Activated naive CD4-positive, alpha-beta T cell treated with anti-CD3 and anti-CD28 coated beads, Interleukin-2, amount 50 U/mL, for 72 hours (primary cell): ENCODE measurements around the gene TRIM69. TPM values are rescaled to one million over a fixed set of nuclear protein-coding genes. Genes with fewer than 3 reads are reported as not detected.
"Not testable (repeated sequence)": the region's sequence is repeated elsewhere in the genome, so short reads cannot be mapped to it uniquely, and the experiment has no call there.

Experiments used
- ATAC-seq, 2 donors: fragments of 150-1000 bp; cut with Tn5 transposase; 2 replicates each; pipeline ENCODE4 v1.10.0; 2021; ENCODE audit warnings: mild to moderate bottlenecking in 2 of 2, moderate library complexity in 2 of 2
- DNase-seq, 2 donors: peaks; one replicate each; pipeline ENCODE4 v3.0.0; 2021 to 2022; ENCODE audit warnings: low spot score in 2 of 2
- H3K27ac Mint-ChIP-seq, 2 donors: one replicate each; pipeline ENCODE4 v1.8.0; 2022; ENCODE audit warnings: mild to moderate bottlenecking in 2 of 2, mixed read lengths in 2 of 2
- H3K36me3 Mint-ChIP-seq, 2 donors: one replicate each; pipeline ENCODE4 v1.8.0; 2022; ENCODE audit warnings: mixed read lengths in 2 of 2
- H3K9me3 Mint-ChIP-seq, 2 donors: one replicate each; pipeline ENCODE4 v1.8.0; 2022; ENCODE audit warnings: mixed read lengths in 2 of 2
- total RNA-seq, 2 donors: library from RNA; stranded (reverse); gene quantifications; one replicate each; pipeline ENCODE4 v1.2.3, GENCODE V29; 2022

Gene TRIM69
- total RNA-seq, 2 donors from 2014 or later, result 60.8 to 68.8 TPM

- Mint-ChIP-seq H3K9me3 (peaks cover 7 to 8% of the 10 kb centered on the region in 2 donors), H3K36me3 (peaks cover 11 to 12% of the 10 kb centered on the region in 2 donors), H3K27ac (no peak overlapping the region)
- DNase-seq (no peak), ATAC-seq (no peak)
Measured at GRCh38 chr15:44775953-44776352, 39.6 kb downstream of the TRIM69 start.

DNA sequence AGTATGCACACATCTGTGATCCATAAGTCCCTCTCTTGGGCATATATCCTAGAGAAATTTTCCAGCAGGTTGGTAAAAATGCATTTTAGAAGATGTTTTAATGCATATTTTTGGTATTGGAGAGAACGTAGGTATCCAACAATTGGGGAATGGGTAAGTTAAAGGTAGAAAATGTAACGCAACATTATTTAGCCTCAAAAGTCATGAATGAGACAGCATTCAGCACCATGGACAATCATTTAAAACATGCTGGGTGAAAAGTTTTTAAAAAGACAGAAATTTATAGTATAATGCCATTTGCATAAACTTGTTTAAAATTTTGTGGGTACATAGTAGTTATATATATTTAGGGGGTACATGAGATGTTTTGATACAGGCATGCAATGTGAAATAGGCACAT, 43.4 kb downstream of the TRIM69 start:
- no peak overlapping the region for H3K27ac Mint-ChIP-seq
- ATAC-seq (no peak), DNase-seq (no peak)
- H3K9me3 Mint-ChIP-seq, result no peaks in the 10 kb centered on the region
- H3K36me3 Mint-ChIP-seq, result no peaks in the 10 kb centered on the region

DNA sequence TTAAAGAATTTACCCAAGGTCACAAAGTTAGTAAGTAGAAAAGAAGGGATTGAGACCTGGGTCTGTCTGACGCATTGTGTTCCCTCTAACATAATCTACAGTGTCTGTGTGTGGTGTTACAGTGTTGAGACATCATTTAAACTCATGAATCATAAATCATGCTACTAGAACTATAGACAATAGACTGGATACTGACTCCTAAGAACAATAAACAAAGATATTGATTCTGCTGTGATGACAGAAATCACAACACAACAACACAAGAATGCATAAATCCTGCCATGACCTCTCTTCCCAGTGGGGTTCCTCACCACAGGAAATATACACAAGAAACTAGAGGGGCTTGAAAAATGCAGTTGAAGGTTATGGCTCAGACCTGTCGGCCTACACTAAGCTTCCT, 44.3 kb downstream of the TRIM69 start:
- H3K36me3 Mint-ChIP-seq, result no peaks in the 10 kb centered on the region
- DNase-seq (no peak), ATAC-seq (no peak)
- no peaks in the 10 kb centered on the region for H3K9me3 Mint-ChIP-seq
- no peak overlapping the region for H3K27ac Mint-ChIP-seq

DNA sequence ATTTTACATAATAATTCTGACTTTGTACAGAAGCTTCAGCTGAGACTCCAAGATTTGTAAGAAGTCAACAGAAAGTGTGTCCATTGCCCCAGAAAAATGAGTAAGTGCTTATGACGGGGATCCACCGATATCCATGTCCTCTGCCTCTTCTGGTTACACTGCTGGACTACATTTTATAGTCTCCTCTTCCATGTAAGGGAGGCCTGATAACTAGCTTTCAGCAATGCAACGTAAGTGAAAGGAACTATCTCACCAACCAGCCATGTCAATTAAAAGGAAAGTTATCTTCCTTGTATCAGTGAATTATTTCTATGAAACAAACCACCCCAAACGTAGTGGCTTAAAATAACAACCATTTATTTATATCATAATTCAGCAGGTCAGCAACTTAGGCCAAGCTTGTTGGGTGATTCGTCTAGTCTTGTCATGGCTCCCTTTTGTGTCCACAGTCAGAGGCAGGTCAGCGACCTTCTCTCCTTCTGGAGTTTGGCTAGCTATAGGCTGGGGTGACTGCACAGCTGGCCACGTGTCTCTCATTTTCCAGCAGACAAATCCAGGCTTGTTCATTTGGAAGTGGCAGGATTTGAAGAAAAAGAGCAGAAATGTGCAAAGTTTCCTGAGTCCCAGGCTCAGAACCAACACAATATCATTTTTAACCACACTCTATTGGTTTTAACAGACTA, 44.9 kb downstream of the TRIM69 start:
- Mint-ChIP-seq H3K27ac (no peak overlapping the region), H3K36me3 (no peaks in the 10 kb centered on the region), H3K9me3 (no peaks in the 10 kb centered on the region)
- no peak for ATAC-seq
- DNase-seq, result no peak

DNA sequence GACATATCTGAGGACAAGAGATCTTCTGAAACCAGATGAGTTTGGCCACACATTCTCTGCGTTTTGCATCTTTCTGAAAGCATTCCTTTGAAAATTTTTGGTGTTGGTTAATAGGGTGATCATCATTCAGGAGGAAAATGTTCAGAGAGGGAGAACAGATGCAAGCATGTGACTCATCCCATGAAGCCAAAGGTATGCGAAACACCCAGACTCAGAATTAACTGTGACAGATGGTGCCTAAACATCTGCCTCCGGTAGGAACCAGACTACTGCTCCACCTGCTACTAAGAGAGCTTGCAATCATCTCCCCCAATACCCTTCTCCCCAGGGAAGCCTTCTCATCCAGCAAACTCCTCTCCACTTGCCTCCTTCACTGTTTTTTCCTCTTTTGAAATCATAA, 46.2 kb downstream of the TRIM69 start:
- Mint-ChIP-seq H3K9me3 (no peaks in the 10 kb centered on the region), H3K36me3 (no peaks in the 10 kb centered on the region), H3K27ac (no peak overlapping the region)
- DNase-seq, result no peak
- no peak for ATAC-seq

GRCh38 chr15:44784918-44785274, 48.6 kb downstream of the TRIM69 start:
- H3K27ac Mint-ChIP-seq, result peak overlapping the region; percentile 83 to 97
- ATAC-seq, H3K36me3 Mint-ChIP-seq, H3K9me3 Mint-ChIP-seq, DNase-seq: not testable (repeated sequence)

DNA sequence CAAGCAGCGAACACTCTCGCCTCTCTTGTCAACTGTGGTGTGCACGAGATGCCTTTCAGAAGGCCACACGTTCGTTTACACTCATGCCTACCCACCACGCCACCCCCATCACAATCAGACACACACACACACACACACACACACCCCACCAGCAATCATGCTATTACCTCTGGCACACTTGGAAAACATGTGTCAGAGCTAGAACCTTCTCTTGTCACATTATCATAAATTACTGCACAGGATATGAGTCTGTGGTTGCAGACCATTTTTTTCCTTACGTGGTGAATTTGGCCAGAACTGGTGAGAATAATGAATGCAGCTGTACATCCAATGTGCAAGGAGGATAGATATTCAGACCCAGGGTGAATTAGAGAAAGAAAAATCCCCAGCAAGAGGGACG, 52.4 kb downstream of the TRIM69 start:
- Mint-ChIP-seq H3K36me3 (no peaks in the 10 kb centered on the region), H3K27ac (peak overlapping the region; percentile 51 to 61), H3K9me3 (no peaks in the 10 kb centered on the region)
- peak; percentile 63 to 79 for ATAC-seq
- peak in 1 of 2 donors; percentile 51 for DNase-seq

GRCh38 chr15:44790215-44790614, 53.9 kb downstream of the TRIM69 start:
- peak overlapping the region in 1 of 2 donors; percentile 51 for H3K27ac Mint-ChIP-seq
- H3K9me3 Mint-ChIP-seq, result no peaks in the 10 kb centered on the region
- no peak for DNase-seq
- H3K36me3 Mint-ChIP-seq, result no peaks in the 10 kb centered on the region
- ATAC-seq, result no peak

DNA sequence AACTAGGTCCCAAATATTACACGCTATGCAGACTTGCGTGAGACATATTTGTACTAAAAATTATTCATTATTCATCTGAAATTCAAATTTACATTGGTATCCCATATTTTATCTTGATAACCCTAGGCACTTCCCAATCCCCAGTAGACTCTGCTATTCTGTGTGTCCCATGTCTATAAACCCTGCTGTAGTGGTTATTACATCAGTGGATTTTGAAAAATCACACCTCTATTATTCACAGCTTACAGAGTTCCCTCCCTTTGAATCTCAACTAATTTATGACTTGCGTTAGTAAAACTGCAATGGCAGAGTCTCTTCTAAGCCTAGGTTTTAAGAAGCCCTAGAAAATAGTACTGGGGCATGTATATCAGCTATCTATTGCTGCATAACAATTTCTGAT, 54.3 kb downstream of the TRIM69 start:
- H3K36me3 Mint-ChIP-seq, result no peaks in the 10 kb centered on the region
- DNase-seq, result no peak
- no peak for ATAC-seq
- H3K27ac Mint-ChIP-seq, result no peak overlapping the region
- no peaks in the 10 kb centered on the region for H3K9me3 Mint-ChIP-seq

DNA sequence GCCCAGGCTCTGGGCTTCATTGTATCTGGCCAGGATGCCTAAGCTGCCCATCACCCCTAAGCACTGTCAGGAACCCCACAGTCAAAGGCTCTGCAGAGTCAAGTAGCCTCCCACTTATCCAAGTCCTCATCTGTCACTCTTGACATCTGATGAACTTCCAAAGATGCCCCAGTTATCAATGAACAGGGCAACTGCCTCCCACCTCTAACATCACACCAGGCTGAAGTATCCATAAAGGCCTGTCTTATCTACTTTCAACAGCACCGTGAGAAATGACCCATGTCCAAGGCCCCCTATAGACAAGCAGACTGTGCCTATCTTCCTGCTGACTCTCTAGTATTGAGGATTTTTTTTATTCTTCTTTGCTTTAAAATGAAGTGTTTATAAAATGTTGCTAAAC, 56.4 kb downstream of the TRIM69 start:
- Mint-ChIP-seq H3K27ac (no peak overlapping the region), H3K9me3 (no peaks in the 10 kb centered on the region), H3K36me3 (no peaks in the 10 kb centered on the region)
- DNase-seq (no peak), ATAC-seq (no peak)

DNA sequence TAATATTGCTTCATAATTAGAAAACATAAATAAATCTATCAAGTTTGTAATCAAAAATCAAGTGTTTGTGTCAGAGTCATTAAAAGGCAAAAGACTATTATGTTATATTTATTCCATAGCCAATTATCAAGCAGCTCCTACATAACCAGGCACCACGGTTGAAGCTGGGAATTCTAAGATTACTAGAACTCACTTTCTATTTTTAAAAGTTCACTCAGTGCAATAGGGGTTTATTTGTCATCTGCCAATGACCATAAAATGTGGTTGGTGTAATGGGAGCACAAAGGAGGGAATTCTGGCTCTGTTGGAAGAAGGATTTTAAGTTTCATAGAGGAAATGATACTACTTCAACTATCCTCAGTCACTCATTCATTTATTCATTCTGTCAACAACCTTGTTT, 57.7 kb downstream of the TRIM69 start:
- Mint-ChIP-seq H3K27ac (no peak overlapping the region), H3K36me3 (no peaks in the 10 kb centered on the region), H3K9me3 (no peaks in the 10 kb centered on the region)
- DNase-seq (no peak), ATAC-seq (no peak)

DNA sequence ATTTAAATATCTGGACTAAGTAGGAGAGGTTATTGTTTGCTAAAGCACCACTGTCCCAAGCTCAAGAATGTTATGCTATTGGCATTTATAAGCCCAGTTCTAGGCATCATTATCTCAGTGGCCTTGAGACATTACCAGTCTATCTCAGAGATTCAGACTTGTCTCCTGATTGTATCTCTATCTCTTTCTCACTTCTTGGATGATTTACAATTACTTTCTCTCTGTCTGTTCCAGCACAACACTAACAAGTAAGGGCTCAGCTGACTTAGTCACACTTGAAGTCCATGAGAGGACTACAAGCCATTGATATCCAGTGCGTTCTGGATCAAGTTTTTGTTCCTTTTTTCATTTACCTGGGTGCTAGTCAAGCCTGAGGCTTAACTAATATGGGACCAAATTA, 60.2 kb downstream of the TRIM69 start:
- Mint-ChIP-seq H3K36me3 (no peaks in the 10 kb centered on the region), H3K27ac (no peak overlapping the region)
- no peak for ATAC-seq

GRCh38 chr15:44798826-44799225, 62.5 kb downstream of the TRIM69 start:
- no peak for ATAC-seq

More for the DNA sequence above, 60.2 kb downstream of the TRIM69 start:
- H3K9me3 Mint-ChIP-seq, result no peaks in the 10 kb centered on the region
- no peak for DNase-seq

GRCh38 chr15:44801364-44801763, 65.0 kb downstream of the TRIM69 start:
- Mint-ChIP-seq H3K27ac (no peak overlapping the region), H3K9me3 (no peaks in the 10 kb centered on the region), H3K36me3 (no peaks in the 10 kb centered on the region)
- ATAC-seq (no peak), DNase-seq (no peak)

More at GRCh38 chr15:44798826-44799225, 62.5 kb downstream of the TRIM69 start:
- no peak for DNase-seq
- Mint-ChIP-seq H3K27ac (no peak overlapping the region), H3K9me3 (no peaks in the 10 kb centered on the region), H3K36me3 (no peaks in the 10 kb centered on the region)

DNA sequence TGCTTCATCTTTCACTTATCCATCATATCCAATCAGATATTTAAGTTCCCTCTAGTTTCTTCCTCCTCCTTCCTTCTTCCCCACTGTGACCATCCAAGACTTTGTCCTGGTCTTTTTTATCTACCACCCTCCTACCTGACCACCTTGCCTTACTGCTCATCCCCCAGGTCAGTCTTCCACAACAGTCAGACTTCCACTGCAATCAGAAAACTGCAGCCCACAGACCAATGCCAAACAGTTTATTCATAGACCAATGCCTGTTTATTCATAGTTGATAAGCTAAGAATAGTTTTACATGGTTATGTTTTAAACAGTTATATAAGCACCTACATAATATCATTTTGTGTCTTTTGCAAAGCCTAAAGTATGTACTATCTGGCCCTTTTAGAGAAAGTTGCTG, 65.5 kb downstream of the TRIM69 start:
- no peak overlapping the region for H3K27ac Mint-ChIP-seq
- no peaks in the 10 kb centered on the region for H3K9me3 Mint-ChIP-seq
- no peaks in the 10 kb centered on the region for H3K36me3 Mint-ChIP-seq
- DNase-seq, result no peak
- no peak for ATAC-seq

GRCh38 chr15:44802336-44802735, 66.0 kb downstream of the TRIM69 start:
- ATAC-seq, result peak in 1 of 2 donors; percentile 68
- H3K36me3 Mint-ChIP-seq, result no peaks in the 10 kb centered on the region
- no peaks in the 10 kb centered on the region for H3K9me3 Mint-ChIP-seq
- H3K27ac Mint-ChIP-seq, result peak overlapping the region in 1 of 2 donors; percentile 7
- no peak for DNase-seq

- ATAC-seq, result peak in 1 of 2 donors; percentile 71
- H3K36me3 Mint-ChIP-seq, result no peaks in the 10 kb centered on the region
Measured at GRCh38 chr15:44804298-44805046, 68.1 kb downstream of the TRIM69 start.

GRCh38 chr15:44808557-44808956, 72.2 kb downstream of the TRIM69 start:
- no peak for DNase-seq
- ATAC-seq, result no peak
- H3K36me3 Mint-ChIP-seq, result no peaks in the 10 kb centered on the region
- no peaks in the 10 kb centered on the region for H3K9me3 Mint-ChIP-seq
- no peak overlapping the region for H3K27ac Mint-ChIP-seq

More at GRCh38 chr15:44804298-44805046, 68.1 kb downstream of the TRIM69 start:
- Mint-ChIP-seq H3K27ac (no peak overlapping the region), H3K9me3 (no peaks in the 10 kb centered on the region)
- DNase-seq, result no peak
